ENCODE measurements around the gene SAXO2.
"Not testable (repeated sequence)": the region's sequence is repeated elsewhere in the genome, so short reads cannot be mapped to it uniquely, and the experiment has no call there.

SAXO2 gene

DNA sequence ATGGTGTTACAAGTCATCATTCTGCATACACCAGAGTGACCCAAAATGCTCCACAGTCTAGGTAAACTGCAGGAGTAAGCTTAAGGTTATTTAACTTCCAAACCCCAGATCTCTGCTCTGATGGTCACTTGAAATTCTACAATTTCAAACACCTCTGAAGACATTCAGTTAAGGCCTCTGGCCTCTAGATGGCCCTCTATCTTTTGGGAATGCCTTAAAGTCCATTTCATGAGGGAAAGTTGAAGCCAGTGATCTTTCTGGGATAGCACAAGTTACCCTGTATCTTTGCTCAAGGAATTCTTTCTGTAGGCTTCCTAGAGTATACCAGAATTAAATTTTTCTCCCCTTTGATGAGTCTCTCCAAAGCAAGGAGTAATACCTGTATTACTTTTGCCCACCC, 18.7 kb downstream of the SAXO2 start:
- DNase-seq (ENCODE audit: low read depth) = not testable (repeated sequence)

GRCh38 chr15:82282386-82282785, 19.8 kb downstream of the SAXO2 start:
- H3K4me3 ChIP-seq (ENCODE audit: low read depth, low read length); DNase-seq (ENCODE audit: low read depth): not testable (repeated sequence)

More for the DNA sequence above, 18.7 kb downstream of the SAXO2 start:
- H3K4me3 ChIP-seq (ENCODE audit: low read depth, low read length) = not testable (repeated sequence)

- not testable (repeated sequence) for H3K4me3 ChIP-seq (ENCODE audit: low read depth, low read length)
Observed at GRCh38 chr15:82284381-82284780, 21.8 kb downstream of the SAXO2 start.

GRCh38 chr15:82286475-82286874, 23.9 kb downstream of the SAXO2 start:
- not testable (repeated sequence) for DNase-seq (ENCODE audit: low read depth); H3K4me3 ChIP-seq (ENCODE audit: low read depth, low read length)

More at GRCh38 chr15:82284381-82284780, 21.8 kb downstream of the SAXO2 start:
- not testable (repeated sequence) for DNase-seq (ENCODE audit: low read depth)

- not testable (repeated sequence) for DNase-seq (ENCODE audit: low read depth); H3K4me3 ChIP-seq (ENCODE audit: low read depth, low read length)
Observed at GRCh38 chr15:82288202-82288601, 25.6 kb downstream of the SAXO2 start.

GRCh38 chr15:82292271-82292670, 29.7 kb downstream of the SAXO2 start:
- no peak for DNase-seq (ENCODE audit: low read depth)

DNA sequence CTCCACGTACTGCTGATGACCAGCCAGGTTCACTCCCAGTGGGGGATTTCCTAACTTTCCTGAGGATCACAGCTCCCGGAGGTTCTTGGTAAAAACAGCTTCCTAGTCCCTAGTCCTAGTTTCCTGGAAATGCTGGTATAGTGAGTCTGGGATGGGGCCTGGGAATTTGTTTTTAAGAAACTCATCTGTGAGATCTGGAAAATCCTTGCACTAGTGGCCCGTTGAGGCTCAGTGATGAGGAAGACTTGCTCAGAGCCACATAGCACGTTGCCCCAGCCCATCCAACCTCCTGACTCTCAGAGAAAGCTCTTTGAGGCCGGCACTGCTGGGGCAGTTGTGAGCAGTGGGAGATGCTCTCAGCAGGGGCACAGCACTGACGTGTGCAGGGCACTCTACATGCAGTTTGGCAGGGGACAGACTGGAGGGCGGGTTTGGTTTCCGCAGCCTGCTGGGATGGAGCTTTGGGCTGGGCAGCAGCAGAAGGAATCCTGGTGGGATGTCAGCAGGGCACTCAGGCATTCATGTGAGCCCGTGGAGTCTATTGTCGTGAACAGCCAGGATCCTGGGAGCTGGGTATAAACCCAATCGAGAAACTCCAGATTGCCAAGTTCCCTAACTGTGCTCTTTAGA, 31.6 kb downstream of the SAXO2 start:
- no peak for DNase-seq (ENCODE audit: low read depth)
- H3K4me3 ChIP-seq (ENCODE audit: low read depth, low read length) = no peak overlapping the region

More at GRCh38 chr15:82292271-82292670, 29.7 kb downstream of the SAXO2 start:
- no peak overlapping the region for H3K4me3 ChIP-seq (ENCODE audit: low read depth, low read length)

GRCh38 chr15:82297546-82297945, 34.9 kb downstream of the SAXO2 start:
- DNase-seq (ENCODE audit: low read depth) = no peak
- H3K4me3 ChIP-seq (ENCODE audit: low read depth, low read length) = no peak overlapping the region

DNA sequence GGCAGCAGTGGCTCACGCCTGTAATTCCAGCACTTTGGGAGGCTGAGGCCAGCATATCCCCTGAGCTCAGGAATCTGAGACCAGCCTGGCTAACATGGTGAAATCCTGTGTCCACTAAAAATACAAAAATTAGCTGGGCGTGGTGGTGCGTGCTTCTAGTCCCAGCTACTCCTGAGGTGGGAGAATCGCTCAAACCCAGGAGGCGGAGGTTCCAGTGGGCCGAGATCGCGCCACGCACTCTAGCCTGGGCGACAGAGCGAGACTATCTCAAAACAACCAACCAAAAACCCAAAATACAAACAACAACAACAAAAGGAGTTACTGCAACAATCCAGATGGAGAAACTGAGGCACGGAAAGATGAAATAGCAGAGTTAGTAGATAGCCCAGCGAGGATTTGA, 35.4 kb downstream of the SAXO2 start:
- no peak for DNase-seq (ENCODE audit: low read depth)
- H3K4me3 ChIP-seq (ENCODE audit: low read depth, low read length) = no peak overlapping the region

DNA sequence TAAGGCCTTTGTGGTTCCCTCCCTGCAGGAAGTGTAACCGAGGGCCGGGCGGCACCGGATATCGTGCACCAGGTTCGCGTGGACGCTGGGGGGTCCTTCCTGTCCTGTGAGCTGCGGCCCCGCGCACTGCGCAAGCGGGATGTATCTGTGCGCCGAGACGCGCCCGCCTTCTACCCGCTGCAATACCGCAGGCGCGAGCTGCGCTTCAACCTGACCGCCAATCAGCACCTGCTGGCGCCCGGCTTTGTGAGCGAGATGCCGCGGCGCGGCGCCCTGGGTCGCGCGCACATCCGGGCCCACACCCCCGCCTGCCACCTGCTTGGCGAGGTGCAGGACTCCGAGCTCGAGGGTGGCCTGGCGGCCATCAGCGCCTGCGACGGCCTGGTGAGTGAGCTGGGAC, 35.9 kb downstream of the SAXO2 start:
- no peak for DNase-seq (ENCODE audit: low read depth)
- no peak overlapping the region for H3K4me3 ChIP-seq (ENCODE audit: low read depth, low read length)

DNA sequence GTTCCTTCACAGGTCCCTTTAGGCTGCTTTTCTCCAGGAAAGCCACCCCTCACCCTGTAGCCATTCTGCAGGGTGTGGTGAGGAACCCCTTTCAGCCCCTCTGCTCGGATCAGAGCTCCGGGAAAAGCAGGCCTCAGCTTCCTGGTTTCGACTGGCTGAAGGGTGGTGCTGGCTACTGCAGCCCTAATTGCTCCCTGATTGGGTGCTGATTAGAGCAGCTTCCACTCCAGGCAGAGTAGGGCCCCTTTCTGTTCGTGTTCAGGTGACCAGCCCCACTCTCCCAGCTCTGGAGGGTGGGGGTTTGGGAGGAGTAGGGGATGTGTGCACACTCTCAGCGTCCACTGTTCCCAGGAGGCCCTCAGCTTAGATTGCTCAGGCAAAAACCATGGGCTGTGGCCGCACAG, 36.9 kb downstream of the SAXO2 start:
- not testable (repeated sequence) for H3K4me3 ChIP-seq (ENCODE audit: low read depth, low read length); DNase-seq (ENCODE audit: low read depth)

- H3K4me3 ChIP-seq (ENCODE audit: low read depth, low read length); DNase-seq (ENCODE audit: low read depth): not testable (repeated sequence)
Observed at GRCh38 chr15:82300326-82300725, 37.7 kb downstream of the SAXO2 start.

DNA sequence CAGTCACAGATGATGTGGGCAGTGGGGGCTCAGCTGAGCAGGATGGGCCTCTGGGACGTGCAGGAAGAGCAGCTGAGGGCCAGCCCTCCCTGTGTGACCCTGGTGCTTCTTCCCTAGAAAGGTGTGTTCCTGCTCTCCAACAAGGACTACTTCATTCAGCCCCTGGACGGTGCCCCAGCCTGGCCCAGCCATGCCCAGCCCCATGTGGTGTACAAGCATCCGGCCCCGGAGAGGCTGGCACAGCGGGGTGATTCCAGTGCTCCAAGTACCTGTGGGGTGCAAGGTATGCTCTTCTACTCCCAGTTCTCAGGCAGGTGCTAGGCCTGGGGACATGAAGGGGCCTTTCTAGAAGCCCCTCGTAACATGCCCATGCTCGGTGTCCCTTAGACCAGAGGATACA, 38.3 kb downstream of the SAXO2 start:
- no peak for DNase-seq (ENCODE audit: low read depth)
- no peak overlapping the region for H3K4me3 ChIP-seq (ENCODE audit: low read depth, low read length)

GRCh38 chr15:82301296-82302016, 38.8 kb downstream of the SAXO2 start:
- no peak for DNase-seq (ENCODE audit: low read depth)
- H3K4me3 ChIP-seq (ENCODE audit: low read depth, low read length) = no peak overlapping the region

GRCh38 chr15:82303956-82304777, 41.5 kb downstream of the SAXO2 start:
- no peak overlapping the region for H3K4me3 ChIP-seq (ENCODE audit: low read depth, low read length)
- DNase-seq (ENCODE audit: low read depth) = no peak

DNA sequence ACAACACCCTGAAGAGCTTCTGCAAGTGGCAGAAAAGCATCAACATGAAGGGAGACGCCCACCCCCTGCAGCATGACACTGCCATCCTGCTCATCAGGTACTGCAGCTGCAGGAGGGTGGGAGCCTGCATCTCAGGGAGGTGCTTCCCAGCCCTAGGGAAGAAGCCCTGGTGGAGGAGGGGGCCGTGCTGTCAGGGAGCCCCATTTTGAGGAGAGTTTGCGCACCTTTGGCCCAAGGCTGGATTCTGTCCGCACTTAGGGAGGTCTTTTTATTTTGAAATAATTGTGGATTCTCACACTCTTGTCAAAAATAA, 42.1 kb downstream of the SAXO2 start:
- no peak for DNase-seq (ENCODE audit: low read depth)

GRCh38 chr15:82305621-82306048, 43.0 kb downstream of the SAXO2 start:
- no peak overlapping the region for H3K4me3 ChIP-seq (ENCODE audit: low read depth, low read length)
- no peak for DNase-seq (ENCODE audit: low read depth)

More for the DNA sequence above, 42.1 kb downstream of the SAXO2 start:
- H3K4me3 ChIP-seq (ENCODE audit: low read depth, low read length) = no peak overlapping the region

DNA sequence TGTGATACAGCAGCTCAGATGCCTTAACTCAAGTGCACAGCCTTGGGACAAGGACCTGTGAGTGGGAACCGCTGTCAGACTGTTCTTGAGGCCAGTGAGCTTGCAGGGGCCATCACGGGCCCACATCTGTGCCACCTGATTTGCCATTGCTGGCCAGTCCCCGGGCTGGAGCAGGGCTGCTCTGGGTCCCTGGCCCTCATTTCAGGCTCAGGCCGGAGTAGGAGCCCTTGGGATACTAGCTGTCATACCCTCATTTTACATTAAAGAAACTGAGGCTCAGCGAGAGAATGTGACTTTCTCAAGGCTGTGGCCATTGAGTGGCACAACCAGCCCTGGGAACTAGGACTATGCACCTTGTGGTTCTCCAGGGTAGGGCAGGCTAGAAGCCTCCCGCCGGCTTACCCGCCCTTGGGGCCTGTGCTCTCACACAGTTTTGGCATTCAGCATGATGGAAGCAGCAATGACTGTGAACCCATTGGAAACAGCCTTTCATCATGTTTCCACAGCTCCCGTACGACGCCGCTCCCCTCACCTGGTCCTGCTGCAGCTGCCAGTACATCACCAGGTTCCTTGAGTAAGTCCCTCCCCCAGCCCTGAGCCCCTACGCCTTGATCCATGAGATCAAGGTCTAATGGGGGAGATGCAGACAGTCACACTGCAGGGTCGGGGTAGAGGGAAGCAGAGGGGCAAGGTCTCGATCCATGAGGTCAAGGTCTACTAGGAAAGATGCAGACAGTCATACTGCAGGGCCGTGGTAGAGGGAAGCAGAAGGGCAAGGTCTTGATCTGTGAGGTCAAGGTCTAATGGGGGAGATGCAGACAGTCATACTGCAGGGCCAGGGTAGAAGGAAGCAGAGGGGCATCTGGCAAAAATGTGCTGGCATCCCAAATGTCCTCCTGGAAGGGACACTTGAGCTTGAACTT, 44.4 kb downstream of the SAXO2 start:
- DNase-seq (ENCODE audit: low read depth) = no peak
- no peak overlapping the region for H3K4me3 ChIP-seq (ENCODE audit: low read depth, low read length)

DNA sequence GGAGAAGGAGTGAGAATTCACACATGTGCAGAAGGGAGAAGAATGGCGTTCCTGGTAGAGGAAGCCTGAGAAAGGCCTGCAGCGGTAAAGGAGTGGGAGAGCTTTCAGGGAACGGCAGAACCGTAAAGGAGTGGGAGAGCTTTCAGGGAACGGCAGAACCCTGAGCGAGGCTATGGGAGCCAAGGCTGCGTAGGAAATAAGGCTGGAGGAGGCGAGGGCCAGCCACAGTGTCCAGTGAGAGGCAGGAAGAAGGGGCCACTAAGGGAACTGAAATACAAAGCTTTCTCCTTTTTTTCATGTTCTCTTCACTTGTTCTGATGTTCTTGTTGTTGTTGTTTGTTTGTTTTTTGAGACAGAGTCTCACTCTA, 45.1 kb downstream of the SAXO2 start:
- no peak for DNase-seq (ENCODE audit: low read depth)

More for the DNA sequence above, 45.1 kb downstream of the SAXO2 start:
- H3K4me3 ChIP-seq (ENCODE audit: low read depth, low read length) = no peak overlapping the region

Measured in skeletal muscle cell (primary cell).